Fibroblast of mammary gland (primary cell): Measurements from ENCODE around the gene TOMT.

Experiments used
- DNase-seq: peaks from one replicate; pipeline ENCODE4 v3.0.0-alpha.2; 2010; ENCODE audit warnings: low read depth
- H3K4me3 ChIP-seq: 2 replicates; pipeline ENCODE4 v1.5.1; 2011; ENCODE audit warnings: low read depth, mild to moderate bottlenecking, low read length, moderate library complexity; ENCODE audit not compliant: control insufficient read depth
- TF ChIP-seq, protein P1 (sequence below): conservative IDR thresholded peaks from 2 replicates; pipeline ENCODE4 v1.5.1; 2011; ENCODE audit warnings: low read depth, low read length, inconsistent platforms; ENCODE audit not compliant: control insufficient read depth, insufficient read depth

Gene TOMT

DNA sequence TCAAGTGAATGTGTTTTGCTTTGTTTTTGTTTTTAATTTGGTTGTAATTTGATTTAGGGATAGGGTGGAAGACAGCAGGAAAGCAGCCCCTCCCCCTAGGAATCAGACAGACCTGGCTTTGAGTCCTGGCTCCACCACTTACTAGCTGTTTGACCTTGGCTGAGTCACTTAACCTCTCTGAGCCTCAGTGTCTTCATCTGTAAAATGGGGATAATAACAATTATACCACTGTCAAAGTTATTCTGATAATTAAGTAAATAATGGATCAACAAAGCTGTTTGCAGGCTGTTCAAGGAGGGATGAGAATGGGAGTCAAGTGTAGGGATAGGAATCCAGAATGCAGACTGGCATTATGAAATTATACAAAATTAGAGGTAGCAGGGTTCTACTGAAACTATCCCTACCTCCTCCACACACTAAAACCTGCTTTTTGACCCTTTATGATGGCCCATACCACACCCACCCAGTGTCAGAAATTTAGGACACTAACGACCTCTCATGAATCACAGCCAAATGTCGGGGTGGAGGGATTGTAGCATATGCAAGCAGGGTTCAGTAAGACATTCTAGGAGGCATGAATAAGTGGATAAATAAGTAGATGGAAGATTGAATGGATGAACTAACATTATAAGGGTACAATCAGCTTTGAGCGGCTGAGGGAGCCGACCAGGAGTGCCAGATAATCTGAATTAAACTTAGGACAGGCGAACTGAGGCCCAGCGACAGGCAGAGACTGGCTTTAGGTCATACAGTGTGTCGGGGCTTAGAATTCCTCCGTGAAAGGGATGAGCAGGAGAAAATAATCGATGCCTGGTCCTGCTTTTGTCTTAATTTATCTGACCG lies 5.8 kb downstream of the TOMT start:
- DNase-seq = no peak
- peak overlapping the region; percentile 73 for H3K4me3 ChIP-seq

DNA sequence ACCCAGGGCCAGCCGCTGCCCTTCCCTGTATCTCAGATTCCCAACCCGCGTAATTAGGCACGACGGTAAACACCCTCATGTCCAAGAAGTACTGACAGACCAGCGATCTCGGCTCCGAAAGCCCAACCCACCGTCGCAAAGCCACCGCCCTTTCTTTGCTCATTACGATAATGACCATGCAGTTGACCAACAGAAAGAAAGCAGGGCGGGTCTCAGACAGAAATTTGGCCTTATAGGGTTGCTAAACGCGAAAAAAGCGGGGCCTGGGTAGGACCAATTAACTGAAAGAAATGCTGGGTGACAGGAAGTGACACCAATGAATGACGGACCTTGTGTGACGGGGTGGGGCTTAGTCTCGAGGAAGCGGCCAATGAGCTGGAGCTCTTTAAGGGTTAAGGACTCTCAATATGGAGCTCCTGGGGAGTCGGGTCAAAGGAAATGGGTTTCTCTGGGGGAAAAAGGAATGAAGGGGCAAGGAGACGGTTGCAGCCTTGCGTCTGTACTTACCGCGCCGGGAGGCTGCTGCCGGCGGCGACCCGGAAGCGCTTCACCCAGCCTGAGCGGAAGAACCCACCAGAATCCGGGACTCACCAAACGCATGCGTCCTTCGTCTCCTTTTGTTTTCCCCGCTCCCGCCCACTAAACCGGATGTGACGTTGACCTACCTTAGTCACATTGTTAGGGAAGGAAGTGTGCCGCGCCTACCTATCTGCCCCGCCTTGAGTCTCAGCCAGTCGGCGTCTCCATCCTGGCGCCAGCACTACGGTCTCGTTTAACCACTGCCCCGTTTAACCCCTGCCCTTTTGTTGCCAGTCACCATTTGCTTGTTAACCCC lies 6.6 kb downstream of the TOMT start, which contains the start of gene ANAPC15:
TSS of gene ANAPC15 (minus strand) at position 553 of the 835 bp plus-strand sequence. CDS start 1,419 bp downstream, outside the sequence.
- peak within 1 kb of the TSS; percentile 73 for H3K4me3 ChIP-seq
- TF ChIP-seq, protein P1, sequence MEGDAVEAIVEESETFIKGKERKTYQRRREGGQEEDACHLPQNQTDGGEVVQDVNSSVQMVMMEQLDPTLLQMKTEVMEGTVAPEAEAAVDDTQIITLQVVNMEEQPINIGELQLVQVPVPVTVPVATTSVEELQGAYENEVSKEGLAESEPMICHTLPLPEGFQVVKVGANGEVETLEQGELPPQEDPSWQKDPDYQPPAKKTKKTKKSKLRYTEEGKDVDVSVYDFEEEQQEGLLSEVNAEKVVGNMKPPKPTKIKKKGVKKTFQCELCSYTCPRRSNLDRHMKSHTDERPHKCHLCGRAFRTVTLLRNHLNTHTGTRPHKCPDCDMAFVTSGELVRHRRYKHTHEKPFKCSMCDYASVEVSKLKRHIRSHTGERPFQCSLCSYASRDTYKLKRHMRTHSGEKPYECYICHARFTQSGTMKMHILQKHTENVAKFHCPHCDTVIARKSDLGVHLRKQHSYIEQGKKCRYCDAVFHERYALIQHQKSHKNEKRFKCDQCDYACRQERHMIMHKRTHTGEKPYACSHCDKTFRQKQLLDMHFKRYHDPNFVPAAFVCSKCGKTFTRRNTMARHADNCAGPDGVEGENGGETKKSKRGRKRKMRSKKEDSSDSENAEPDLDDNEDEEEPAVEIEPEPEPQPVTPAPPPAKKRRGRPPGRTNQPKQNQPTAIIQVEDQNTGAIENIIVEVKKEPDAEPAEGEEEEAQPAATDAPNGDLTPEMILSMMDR = no peak
- DNase-seq = peak; percentile 99

More for the DNA sequence above, 5.8 kb downstream of the TOMT start:
- TF ChIP-seq, protein P1 = no peak

DNA sequence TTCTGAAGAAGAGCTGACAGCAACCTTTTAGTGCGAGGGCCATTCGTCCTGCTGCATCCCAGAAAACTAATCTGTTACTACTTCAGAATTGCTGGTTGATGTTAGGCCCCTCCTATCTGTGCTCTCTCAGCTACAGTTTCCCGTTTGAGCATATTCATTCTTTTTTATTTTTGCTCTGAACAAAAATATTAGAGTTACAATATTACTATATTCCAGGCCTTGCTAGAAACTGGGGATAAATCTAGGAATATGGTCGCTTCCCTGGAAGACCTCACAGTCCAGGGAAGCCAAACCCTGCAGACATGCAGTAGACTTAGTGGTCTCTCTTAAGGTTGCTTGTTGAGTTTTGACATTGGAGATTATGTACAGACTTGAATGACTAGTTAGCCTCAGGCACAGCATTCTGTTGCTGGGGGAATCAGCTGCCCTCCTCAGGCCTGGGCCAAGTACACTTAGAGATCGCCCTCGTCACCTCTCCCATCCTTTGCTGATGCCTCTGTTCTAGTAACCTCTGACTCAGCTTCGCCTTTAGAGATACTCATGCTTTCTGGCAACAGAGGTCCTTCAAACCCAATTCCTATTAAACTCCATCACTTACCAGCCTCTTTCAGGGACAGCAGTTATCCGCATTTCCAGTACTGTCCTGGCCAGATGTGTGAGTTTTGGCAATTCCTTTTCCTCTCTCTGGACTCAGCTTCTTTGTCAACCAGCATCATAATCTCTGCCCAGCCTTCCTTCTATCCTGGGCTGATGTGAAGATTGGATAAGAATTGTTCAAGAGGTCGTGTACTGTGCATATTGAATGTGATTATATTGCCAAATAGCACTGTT lies 7.5 kb downstream of the TOMT start:
- TF ChIP-seq, protein P1 = no peak
- peak; percentile 92 for DNase-seq
- peak overlapping the region; percentile 73 for H3K4me3 ChIP-seq

DNA sequence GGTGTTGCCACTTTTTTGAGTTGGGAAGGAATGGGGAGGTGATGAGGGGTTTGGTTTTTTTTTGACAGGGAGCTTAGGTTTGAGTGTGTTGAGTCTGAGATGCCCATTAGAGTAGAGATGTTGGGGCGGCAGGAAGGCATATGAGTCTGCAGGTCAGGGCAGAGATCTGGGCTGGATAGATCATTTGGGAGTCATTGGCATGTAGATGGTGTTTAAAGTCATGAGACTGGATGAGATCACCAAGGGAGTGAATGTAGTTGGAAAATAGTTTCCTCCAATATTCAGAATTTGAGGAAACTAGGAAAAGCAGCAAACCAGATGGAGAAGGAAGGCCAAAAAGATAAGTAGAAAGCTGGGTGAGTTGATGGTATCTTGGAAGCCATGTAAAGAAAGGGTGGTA lies 8.8 kb downstream of the TOMT start:
- DNase-seq = peak; percentile 47
- no peak overlapping the region for H3K4me3 ChIP-seq
- TF ChIP-seq, protein P1 = no peak

DNA sequence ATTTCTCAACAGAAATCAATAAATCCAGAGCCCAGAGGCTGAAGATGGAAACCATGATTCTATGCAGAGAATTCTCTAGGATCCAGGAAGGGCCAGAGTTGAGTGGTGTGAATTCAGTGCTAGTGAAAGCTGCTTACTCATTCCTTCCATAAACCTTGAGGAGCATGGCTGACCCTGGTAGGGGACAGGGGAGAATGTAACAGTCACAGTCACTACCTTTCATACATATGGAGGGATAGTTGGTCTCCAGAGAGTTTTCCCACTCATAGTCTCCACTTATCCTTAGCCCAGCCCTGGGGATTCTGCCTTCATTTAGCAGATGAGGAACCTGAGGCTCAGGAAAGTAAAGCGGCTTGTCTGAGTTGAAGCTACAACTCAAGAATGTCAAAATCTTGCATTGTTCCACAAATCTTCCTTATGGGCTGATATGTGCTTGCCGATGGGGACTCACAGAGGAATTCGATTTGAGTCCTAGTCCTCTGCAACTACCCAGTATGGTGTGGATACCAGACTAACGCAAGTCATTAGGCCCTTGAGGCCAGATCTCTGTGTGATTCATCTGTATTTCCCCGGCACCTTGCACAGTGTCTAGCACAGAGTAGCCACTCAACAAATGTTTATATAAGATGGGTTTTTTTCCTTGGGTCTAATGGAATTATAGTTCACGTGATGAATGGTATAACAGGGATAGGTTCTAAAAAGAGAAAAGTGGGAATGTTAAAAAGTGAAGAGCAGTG lies 10.5 kb downstream of the TOMT start:
- no peak overlapping the region for H3K4me3 ChIP-seq
- no peak for DNase-seq
- TF ChIP-seq, protein P1 = no peak
